NCI-H1930 (cell line): ENCODE data around the gene ACTR3.
"Not testable (repeated sequence)": the region's sequence is repeated elsewhere in the genome, so short reads cannot be mapped to it uniquely, and the experiment has no call there.

Experiments
- DNase-seq, 2 experiments: peaks; one replicate each; lab custom pipeline; 2025; lab: John Stamatoyannopoulos, UW

Gene ACTR3

GRCh38 chr2:113889471-113890252, at the start of gene ACTR3:
TSS of gene ACTR3 (plus strand) at chr2:113890089. CDS start at chr2:113890280, 191 bp downstream.
- DNase-seq: peak; percentile 95 to 98

DNA sequence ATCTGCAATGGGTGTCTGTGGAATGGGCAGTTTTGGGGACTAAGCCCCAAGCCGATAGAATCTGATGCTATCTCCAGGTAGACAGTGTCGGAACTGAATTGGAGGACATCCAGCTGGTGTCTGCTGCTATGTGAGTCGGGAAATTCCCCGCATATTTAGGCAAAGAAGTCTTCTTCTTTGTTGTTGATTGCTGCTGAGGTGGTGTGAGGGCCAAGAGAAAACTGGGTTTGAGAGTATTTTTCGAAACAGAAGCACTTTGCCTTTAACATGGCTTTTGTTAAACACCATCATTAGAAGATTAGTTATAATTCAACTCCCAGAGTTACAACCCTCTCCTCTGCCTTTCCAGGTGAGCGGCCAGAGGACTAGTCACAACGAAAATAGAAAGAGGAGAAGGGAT, 49.4 kb upstream of the ACTR3 start:
- no peak for DNase-seq

DNA sequence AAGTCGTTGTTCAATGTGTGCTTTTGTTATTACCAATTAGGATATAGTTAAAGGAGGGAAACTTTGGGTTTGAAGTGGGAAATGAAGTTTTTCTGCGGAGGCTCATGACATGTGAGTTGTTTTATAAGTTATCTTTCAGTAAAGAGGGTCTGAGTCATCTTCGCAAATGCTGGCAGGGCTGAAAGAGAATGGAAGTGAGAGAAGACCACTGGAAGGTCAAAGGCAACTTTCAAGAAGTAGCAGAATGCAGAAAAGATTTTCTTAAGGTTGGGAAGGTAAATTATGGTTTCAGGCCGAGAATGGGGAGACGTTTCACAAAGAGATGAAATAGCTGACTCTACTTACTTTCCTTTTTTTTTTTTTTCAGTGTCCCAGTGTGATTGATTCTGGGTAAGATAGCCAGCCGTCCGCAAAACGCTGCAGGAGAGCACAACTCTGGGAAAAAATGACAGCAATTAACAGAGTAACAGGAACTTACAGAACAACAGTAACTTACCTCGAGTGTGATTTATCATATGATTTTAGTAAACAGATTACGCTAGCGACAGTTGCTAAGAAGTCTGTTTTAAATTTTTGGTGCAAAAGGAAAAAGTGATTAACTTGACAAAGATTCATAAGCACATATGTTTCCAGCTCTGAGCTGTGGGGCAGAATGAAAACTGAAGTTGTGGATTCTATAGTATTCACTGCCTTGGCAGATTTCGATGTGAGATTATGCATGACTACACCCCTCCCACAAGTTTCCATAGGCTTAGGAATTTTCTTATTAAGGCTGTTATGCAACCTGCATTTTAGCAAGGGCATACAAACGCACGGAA, 46.8 kb upstream of the ACTR3 start:
- no peak for DNase-seq

- not testable (repeated sequence) for DNase-seq
These were observed 46.2 kb upstream of the ACTR3 start for GRCh38 chr2:113843737-113844050.

DNA sequence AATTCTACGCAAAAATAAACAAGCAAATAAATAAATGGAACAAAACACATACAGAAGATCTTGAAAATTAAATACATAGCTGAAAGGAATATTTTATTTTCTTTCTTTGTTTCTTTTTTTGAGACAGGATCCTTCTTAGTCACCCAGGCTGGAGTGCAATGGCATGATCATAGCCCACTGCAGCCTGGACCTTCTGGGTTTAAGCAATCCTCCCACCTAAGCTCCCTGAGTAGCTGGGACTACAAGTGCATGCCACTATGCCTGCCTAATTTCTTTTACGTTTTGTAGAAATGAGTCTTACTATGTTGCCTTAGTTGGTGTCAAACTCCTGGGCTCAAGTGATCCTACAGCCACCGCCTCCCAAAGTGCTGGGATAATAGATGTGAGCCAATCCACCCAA, 44.6 kb upstream of the ACTR3 start:
- no peak for DNase-seq

DNA sequence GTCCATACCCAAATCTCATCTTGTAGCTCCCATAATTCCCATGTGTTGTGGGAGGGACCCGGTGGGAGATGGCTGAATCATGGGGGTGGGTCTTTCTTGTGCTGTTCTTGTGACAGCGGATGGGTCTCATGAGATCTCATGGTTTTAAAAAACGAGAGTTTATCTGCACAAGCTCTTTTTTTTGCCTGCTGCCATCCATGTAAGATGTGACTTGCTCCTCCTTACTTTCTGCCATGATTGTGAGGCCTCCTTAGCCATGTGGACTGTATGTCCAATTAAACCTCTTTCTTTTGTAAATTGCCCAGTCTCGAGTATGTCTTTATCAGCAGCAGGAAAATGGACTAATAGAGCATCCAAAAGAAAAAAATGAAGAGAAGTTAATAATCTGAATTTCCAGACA, 44.1 kb upstream of the ACTR3 start:
- DNase-seq: not testable (repeated sequence)

DNA sequence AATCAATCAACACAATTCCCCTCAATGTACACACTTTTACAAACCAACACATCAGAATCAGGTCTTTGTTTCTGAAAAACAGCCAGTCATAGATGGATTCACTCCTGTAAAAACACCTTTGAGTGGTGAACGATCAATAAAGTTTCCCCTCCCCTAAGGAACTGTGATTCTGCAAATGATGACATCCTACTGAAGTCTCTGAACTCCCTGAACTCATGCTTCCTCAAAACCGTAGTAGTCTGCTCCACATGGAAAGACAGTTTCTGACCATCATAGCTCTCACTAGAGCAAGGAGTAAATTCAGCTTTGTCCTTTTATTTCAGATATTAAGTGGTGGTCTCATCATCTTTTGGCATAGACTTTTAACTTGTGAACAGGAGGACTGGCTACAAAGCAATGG, 43.5 kb upstream of the ACTR3 start:
- DNase-seq: no peak

DNA sequence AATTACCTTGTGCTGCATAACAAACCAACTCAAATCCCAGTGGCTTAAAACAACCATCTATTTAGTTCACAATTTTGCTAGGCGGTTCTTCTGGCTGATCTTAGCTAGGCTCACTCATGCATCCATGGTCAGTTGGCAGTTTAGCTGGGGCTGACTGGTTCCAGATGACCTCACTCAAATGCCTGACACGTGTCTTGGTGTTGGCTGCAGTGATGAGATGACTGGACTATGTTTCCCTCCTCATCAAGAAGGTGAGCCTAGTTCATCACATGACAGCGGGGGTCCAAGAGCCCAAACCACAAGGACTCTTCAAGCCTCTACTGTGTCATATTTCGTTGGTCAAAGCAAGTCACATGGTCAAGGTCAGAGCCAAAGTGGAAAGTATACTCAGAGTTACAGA, 42.7 kb upstream of the ACTR3 start:
- DNase-seq: no peak

DNA sequence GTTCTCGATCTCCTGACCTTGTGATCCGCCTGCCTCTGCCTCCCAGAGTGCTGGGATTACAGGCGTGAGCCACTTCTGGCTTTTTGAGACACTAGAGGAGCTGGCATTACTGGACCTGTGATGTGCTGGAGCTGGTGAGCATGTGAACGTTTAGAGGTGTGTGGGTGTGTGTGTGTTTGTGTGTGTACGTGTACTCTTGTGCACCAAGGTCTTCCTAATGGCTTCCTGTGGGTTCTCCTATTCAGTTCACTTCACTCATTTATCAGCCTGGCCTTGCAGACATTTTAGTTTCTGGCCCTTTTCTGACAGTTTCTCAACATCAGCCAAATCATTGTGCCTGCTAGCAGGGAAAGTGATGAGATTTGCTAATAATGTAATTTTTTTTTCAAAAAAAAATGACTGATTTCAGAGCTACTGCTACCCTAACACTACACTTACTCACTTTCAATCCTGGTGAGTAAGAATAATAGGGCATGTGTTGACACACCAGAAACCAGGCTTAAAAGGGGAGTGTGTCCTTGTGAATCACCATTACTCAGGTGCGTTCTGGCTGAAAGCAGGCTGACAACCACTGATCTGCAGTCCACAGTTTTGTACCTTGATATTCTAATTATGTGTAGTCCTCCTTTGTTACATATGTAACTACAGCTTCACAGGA, 41.0 kb upstream of the ACTR3 start:
- DNase-seq: no peak

- no peak for DNase-seq
These were observed 39.2 kb upstream of the ACTR3 start for GRCh38 chr2:113850687-113851086.

- no peak for DNase-seq
These were observed 38.2 kb upstream of the ACTR3 start for GRCh38 chr2:113851640-113852039.

DNA sequence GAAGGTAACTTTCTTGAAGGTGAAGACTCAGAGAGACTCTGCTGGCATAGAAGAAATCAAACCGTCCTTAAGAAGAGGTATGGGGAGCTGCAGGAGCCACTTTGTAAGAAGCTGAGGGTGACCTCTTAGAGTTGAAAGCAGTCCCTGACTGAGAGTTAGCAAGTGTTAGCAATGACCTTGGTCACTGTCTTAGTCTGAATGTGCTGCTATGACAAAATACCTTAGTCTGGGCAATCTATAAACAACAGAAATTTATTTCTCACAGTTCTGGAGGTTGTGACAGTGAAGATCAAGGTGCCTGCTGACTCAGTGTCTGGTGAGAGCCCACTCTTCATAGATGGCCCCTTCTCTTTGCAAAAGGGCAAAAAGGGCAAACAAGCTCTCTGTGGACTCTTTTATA, 35.7 kb upstream of the ACTR3 start:
- DNase-seq: no peak

DNA sequence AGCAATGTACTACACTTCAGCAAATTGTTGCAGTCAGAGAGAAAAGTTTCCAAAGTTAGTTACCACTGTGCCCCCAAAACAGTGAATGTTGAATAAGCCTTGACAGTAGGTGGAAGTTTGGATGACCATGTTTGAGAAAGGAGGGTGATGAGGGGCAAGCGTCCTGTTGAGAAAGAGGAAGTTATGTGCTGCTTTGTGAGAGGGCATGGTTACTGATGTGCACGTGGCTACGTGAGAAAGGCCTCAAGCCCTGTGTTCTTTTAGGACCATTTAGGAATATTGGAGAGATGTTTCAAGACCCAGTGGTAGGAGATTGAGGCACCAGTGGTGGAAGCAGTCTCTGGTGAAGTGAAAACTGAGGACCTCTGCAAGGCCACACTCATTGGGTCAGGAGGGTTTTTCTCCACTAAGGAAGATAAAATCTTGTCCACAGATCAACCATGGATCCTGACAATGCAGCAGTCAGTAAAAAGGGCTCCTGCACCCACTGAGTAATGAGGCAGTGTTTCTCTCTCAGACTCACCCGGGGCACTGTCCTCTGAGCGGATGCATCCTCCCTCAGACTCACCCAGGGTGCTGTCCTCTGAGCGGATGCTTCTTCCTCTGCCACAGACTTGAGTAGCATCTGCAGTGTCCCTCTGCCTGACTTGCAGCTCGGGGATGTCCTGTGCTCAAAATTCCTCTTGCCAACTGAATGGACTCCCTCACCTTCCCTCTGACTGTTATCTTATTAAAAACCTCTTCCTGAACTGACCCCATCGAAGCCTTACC, 34.7 kb upstream of the ACTR3 start:
- no peak for DNase-seq

DNA sequence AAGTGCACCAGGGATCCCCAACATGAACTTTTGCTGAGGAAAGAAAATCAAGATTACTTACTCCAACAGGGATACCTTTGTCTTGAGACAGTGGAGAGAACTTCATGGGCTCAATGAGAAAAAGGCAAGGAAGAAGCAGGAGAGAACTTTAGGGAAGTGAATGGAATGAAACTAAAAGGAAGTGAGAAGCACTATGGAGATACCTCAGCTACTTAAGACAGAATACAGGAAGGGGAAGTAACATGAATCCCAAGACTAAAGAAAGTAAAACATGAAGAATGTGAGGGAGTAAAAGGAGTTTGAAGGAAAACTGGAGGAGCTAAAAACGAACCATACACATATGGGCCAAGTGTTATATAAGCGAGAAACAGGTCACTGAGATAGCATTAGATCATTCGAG, 32.4 kb upstream of the ACTR3 start:
- DNase-seq: no peak

- no peak for DNase-seq
These were observed 31.1 kb upstream of the ACTR3 start for GRCh38 chr2:113858764-113859163.

GRCh38 chr2:113861740-113862139, 28.1 kb upstream of the ACTR3 start:
- no peak for DNase-seq

GRCh38 chr2:113863144-113863543, 26.7 kb upstream of the ACTR3 start:
- no peak for DNase-seq

DNA sequence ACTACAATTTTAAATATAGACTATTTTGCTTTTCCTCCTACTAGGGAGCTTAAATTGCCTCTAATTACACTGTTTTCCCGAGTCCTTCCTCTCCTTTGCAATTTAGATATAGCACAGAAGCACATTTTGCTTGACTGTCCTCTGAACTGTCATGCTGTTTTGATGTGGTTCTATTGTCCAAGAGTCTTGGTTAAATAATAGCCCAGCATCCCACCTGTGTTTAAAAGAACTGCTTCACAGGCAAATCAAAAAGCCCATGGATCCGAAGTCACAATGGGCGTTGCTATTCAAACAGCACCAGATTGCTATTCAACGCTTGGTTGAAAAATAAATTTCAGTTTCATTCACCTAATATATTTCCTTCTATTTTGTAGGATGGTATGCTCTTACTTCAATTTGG, 22.3 kb upstream of the ACTR3 start:
- peak in 1 of 2 experiments; percentile 20 for DNase-seq

GRCh38 chr2:113869253-113869652, 20.6 kb upstream of the ACTR3 start:
- DNase-seq: no peak

DNA sequence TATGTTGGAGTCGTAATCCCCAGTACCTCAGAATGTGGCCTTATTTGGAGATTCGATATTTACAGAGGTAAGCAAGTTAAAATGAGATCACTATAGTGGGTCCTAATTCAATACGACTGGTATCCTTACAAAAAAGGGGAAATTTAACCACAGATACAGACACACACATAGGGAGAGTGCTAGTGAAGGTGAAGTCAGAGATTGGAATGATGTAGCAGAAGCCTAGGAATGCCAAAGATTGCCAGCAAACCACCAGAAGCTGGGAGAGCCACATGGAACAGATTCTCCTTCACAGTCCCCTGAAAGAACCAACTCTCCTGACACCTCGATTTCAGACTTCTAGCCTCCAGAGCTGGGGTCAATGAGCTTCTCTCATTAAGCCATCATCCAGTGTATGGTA, 17.7 kb upstream of the ACTR3 start:
- no peak for DNase-seq

GRCh38 chr2:113873867-113874266, 16.0 kb upstream of the ACTR3 start:
- DNase-seq: no peak

DNA sequence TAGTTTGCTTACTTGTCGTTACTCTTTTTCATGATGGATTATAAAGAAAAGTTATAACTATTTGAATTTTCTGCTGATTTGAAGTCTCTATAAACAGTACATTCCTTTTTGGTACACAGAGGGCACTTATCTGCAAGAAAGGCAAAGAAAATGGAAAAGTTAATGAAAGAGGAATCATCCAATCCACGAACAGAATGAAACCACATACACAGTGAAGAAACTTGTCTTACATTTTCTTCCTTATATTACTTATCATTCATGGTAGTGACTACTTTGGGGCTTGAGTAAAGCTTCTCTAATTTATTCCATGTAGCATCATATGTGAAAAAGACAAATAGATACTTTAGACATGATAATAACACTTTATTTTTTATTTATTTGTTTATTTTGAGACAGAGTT, 14.8 kb upstream of the ACTR3 start:
- no peak for DNase-seq
